Nucleus accumbens (tissue), 56 donors: ENCODE data around the gene MPEG1.

ENCODE experiments used
- DNase-seq, 56 donors: peaks; one replicate each; lab custom pipeline; 2025; lab: John Stamatoyannopoulos, UW

MPEG1 gene

GRCh38 chr11:59218893-59219292, 6.2 kb upstream of the MPEG1 start:
- no peak for DNase-seq

GRCh38 chr11:59218319-59218718, 5.6 kb upstream of the MPEG1 start:
- no peak for DNase-seq

GRCh38 chr11:59216641-59217564, 4.2 kb upstream of the MPEG1 start:
- DNase-seq: peak in 5 of 56 donors; percentile 9 to 23 (median 14)

GRCh38 chr11:59214141-59214893, 1.6 kb upstream of the MPEG1 start:
- DNase-seq: no peak

- no peak for DNase-seq
These were observed 505 bp downstream of the MPEG1 start for GRCh38 chr11:59212222-59212621.

- DNase-seq: no peak
These were observed 3.8 kb downstream of the MPEG1 start for GRCh38 chr11:59208956-59209355.

- DNase-seq: peak in 21 of 56 donors; percentile 10 to 59 (median 27)
These were observed 4.7 kb downstream of the MPEG1 start for GRCh38 chr11:59207988-59208451.

- DNase-seq: peak in 25 of 56 donors; percentile 9 to 56 (median 25)
These were observed 6.1 kb downstream of the MPEG1 start for GRCh38 chr11:59206635-59207034.

- DNase-seq: no peak
These were observed 7.1 kb downstream of the MPEG1 start for GRCh38 chr11:59205648-59206047.

- no peak for DNase-seq
These were observed 8.0 kb downstream of the MPEG1 start for GRCh38 chr11:59204746-59205145.

- DNase-seq: no peak
These were observed 11.4 kb downstream of the MPEG1 start for GRCh38 chr11:59201353-59201752.

GRCh38 chr11:59200423-59200746, 12.3 kb downstream of the MPEG1 start:
- no peak for DNase-seq

GRCh38 chr11:59199546-59200422, 12.9 kb downstream of the MPEG1 start:
- DNase-seq: no peak

GRCh38 chr11:59198726-59199125, 14.0 kb downstream of the MPEG1 start:
- DNase-seq: no peak

- DNase-seq: peak in 53 of 56 donors; percentile 20 to 89 (median 68)
These were observed 14.7 kb downstream of the MPEG1 start for GRCh38 chr11:59197991-59198390.

- no peak for DNase-seq
These were observed 15.9 kb downstream of the MPEG1 start for GRCh38 chr11:59196777-59197176.

GRCh38 chr11:59195586-59195985, 17.1 kb downstream of the MPEG1 start:
- DNase-seq: no peak

- DNase-seq: no peak
These were observed 19.1 kb downstream of the MPEG1 start for GRCh38 chr11:59193587-59194130.

- no peak for DNase-seq
These were observed 20.2 kb downstream of the MPEG1 start for GRCh38 chr11:59192446-59193020.

- DNase-seq: no peak
These were observed 20.8 kb downstream of the MPEG1 start for GRCh38 chr11:59191890-59192289.
